ENCODE data around the gene RASA2.

Gene RASA2, protein sequence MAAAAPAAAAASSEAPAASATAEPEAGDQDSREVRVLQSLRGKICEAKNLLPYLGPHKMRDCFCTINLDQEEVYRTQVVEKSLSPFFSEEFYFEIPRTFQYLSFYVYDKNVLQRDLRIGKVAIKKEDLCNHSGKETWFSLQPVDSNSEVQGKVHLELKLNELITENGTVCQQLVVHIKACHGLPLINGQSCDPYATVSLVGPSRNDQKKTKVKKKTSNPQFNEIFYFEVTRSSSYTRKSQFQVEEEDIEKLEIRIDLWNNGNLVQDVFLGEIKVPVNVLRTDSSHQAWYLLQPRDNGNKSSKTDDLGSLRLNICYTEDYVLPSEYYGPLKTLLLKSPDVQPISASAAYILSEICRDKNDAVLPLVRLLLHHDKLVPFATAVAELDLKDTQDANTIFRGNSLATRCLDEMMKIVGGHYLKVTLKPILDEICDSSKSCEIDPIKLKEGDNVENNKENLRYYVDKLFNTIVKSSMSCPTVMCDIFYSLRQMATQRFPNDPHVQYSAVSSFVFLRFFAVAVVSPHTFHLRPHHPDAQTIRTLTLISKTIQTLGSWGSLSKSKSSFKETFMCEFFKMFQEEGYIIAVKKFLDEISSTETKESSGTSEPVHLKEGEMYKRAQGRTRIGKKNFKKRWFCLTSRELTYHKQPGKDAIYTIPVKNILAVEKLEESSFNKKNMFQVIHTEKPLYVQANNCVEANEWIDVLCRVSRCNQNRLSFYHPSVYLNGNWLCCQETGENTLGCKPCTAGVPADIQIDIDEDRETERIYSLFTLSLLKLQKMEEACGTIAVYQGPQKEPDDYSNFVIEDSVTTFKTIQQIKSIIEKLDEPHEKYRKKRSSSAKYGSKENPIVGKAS

GRCh38 chr3:141486746-141487520 lies at the start of gene RASA2:
Gene RASA2, plus strand, starts transcription at chr3:141487027. Its CDS starts 57 bp downstream, at chr3:141487084.
- DNase-seq, result peak; percentile 68

GRCh38 chr3:141439589-141439988 lies 47.2 kb upstream of the RASA2 start:
- no peak for DNase-seq

GRCh38 chr3:141440942-141441341 lies 45.9 kb upstream of the RASA2 start:
- DNase-seq, result no peak

DNA sequence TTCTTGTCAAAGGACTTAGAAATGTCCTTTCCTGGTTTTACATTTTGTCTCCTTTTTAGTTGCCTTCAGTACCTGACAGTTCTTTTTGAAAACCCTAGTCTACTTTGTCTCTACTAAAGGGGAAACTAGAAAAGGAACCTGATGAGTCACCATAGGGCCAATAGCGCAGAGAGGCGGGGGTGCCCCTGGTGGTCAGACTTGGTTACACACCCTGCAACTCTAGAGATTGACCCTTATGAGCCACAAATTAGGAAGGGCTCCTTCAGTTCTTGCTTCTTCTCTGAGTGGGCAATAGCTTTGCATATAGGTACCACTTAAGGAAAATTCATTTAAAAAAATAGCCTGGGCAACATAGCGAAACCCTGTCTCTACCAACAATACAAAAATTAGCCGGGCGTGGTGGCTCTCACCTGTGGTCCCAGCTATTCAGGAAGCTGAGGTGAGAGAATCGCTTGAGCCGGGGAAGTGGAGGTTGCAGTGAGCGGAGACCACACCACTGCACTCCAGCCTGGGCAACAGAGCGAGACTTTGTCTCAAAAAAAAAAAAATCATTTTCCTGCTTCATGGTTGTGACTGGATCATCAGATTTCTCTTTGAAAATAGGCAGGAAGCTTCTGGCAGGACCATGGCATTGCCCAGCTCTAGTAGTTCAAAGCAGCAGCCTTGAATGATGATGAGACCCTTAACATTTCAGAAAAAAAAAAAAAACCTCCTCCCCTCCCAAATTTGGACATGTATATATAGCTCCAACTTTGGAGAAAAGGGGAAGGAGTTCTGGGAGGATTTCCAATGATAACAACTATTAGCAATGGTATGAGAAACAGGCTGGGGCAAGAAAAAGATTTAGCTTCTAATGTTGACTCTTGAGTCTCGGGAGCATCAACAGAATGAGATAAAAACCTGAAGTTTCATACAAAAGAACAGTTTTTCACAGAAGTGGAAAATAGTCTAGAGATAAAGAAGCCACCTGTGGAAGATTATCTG lies 45.2 kb upstream of the RASA2 start:
- DNase-seq, result peak; percentile 83

GRCh38 chr3:141442446-141442845 lies 44.4 kb upstream of the RASA2 start:
- DNase-seq, result no peak

- no peak for DNase-seq
Measured at GRCh38 chr3:141442914-141443313, 43.9 kb upstream of the RASA2 start.

DNA sequence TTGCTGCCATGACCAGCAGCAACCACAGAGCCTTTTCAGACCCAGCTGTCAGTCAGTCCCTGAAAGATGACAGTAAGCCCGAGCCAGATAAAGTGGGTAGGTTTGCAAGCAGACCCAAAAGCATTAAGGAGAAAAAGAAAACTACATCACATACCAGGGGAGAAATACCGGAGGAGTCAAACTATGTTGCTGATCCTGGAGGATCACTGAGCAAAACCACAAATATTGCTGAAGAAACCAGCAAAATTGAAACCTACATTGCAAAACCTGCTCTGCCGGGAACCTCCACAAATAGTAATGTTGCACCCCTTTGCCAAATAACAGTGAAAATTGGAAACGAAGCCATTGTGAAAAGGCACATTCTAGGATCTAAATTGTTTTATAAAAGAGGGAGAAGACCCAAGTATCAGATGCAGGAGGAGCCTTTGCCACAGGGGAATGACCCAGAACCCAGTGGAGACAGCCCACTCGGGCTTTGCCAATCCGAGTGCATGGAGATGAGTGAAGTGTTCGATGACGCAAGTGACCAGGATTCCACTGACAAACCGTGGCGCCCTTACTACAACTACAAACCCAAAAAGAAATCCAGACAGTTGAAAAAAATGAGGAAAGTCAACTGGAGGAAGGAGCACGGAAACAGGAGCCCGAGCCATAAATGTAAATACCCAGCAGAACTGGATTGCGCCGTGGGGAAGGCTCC lies 42.1 kb upstream of the RASA2 start:
- no peak for DNase-seq

DNA sequence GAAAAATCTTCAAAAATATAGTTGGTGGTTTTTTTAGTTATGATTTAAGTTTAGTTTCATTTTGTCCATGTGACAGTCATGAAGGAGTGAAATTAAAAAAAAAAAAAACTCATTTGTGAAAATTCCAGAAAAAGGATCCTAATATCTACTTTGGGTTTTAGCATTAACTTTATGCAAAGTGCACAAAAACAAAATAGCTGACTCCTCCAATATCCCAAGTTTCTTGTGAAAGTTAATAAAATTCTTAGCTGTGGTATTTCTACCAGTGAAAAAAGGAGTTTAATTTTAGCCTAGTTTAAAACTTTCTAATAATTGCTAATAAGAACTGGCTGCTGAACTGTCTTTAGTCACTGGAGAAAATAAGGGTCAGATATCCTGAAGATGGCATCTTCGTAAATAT lies 40.8 kb upstream of the RASA2 start:
- no peak for DNase-seq

GRCh38 chr3:141446737-141447136 lies 40.1 kb upstream of the RASA2 start:
- DNase-seq, result no peak

DNA sequence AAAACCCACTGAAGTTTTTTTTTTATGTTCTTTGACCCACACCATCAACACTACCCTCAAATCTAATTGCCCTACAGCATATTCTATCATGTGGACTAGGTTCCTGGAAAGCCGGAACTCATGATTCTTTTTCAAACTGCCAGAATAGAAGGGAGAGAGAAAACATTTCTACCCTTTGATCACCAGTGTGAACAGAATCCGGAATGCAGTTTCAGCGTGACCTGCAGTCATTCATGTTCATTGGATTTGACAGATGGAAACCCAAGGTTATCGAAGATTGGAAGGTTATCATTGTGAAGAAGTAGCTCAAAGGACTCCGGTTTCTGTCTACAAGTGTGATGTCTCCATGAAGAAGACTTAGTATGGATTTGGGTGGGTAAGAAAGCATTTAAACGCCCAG lies 39.4 kb upstream of the RASA2 start:
- DNase-seq, result no peak

- no peak for DNase-seq
Measured at GRCh38 chr3:141448606-141449220, 38.1 kb upstream of the RASA2 start.

GRCh38 chr3:141449424-141449823 lies 37.4 kb upstream of the RASA2 start:
- no peak for DNase-seq

- DNase-seq, result no peak
Measured at GRCh38 chr3:141450727-141451375, 36.0 kb upstream of the RASA2 start.

GRCh38 chr3:141452045-141452444 lies 34.8 kb upstream of the RASA2 start:
- DNase-seq, result peak; percentile 15

GRCh38 chr3:141452773-141453172 lies 34.1 kb upstream of the RASA2 start:
- DNase-seq, result no peak

- no peak for DNase-seq
Measured at GRCh38 chr3:141454054-141454453, 32.8 kb upstream of the RASA2 start.

GRCh38 chr3:141454906-141455602 lies 31.8 kb upstream of the RASA2 start:
- peak; percentile 25 for DNase-seq

- DNase-seq, result no peak
Measured at GRCh38 chr3:141455603-141456300, 31.1 kb upstream of the RASA2 start.

DNA sequence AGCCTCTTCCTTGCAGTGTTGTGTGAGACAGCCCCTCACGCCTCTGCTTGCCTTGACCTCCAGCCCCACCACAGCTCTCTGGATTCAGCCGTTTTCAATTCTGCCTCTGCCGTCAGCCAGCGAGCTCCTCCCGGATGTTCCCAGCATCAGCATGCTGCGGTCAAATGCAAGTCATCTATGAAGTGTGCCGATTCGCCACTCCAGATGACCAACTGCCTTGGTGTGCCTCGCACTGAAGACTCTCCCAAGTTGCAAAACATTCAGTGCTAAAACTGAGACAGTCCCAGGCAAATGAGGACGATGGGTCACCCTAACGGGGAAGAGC lies 30.6 kb upstream of the RASA2 start:
- no peak for DNase-seq
